GM21576 (cell line): ENCODE results near the gene BCL2L11.

ENCODE experiments used
- ATAC-seq: cut with Tn5 transposase; IDR thresholded peaks from one replicate; pipeline ENCODE4 v1.9.1; 2021; ENCODE audit warnings: mild to moderate bottlenecking, moderate library complexity; ENCODE audit not compliant: unreplicated experiment

BCL2L11 gene

GRCh38 chr2:111117598-111118480 is 2.9 kb upstream of the BCL2L11 start:
- no peak for ATAC-seq

- no peak for ATAC-seq
Measured at GRCh38 chr2:111118481-111118980, 2.2 kb upstream of the BCL2L11 start.

- no peak for ATAC-seq
Measured at GRCh38 chr2:111118981-111119821, 1.5 kb upstream of the BCL2L11 start.

GRCh38 chr2:111119822-111120252 is 877 bp upstream of the BCL2L11 start:
- ATAC-seq = no peak

DNA sequence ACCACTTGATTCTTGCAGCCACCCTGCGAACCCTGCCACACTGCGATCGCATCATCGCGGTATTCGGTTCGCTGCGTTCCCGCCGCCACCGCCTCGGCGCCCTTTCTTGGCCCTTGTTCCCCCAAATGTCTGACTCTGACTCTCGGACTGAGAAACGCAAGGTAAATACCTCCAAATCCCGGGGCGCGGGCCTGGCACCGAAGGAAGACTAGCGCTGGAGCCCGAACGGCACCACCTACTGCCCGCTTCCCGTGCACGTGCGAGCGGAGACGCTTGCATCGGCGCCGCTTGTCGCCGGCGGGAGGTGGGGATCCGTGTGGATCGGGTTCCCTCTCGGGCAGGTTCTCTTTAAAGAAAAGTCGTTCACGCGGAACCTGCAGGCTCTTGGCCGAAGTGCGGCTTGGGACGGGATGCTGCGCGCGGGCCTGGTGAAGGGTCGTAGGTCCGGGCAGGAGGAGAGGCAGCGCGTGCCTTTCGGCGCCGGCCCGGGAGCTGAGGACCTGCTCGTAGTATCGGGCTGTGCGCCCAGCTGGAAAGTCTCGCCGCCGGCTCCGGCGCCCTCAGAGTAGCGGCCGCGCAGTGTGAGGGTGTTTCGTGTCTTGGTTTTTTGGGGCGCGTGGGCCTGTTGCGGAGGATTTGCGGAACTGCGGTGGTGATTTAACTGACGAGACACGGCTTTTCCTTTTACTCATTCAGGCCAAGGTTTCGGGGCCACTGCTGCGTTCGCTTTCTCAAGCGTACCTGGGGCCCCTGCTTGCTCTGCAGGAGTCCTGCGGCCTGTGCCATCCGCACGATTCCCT is 514 bp downstream of the BCL2L11 start:
- ATAC-seq = no peak

DNA sequence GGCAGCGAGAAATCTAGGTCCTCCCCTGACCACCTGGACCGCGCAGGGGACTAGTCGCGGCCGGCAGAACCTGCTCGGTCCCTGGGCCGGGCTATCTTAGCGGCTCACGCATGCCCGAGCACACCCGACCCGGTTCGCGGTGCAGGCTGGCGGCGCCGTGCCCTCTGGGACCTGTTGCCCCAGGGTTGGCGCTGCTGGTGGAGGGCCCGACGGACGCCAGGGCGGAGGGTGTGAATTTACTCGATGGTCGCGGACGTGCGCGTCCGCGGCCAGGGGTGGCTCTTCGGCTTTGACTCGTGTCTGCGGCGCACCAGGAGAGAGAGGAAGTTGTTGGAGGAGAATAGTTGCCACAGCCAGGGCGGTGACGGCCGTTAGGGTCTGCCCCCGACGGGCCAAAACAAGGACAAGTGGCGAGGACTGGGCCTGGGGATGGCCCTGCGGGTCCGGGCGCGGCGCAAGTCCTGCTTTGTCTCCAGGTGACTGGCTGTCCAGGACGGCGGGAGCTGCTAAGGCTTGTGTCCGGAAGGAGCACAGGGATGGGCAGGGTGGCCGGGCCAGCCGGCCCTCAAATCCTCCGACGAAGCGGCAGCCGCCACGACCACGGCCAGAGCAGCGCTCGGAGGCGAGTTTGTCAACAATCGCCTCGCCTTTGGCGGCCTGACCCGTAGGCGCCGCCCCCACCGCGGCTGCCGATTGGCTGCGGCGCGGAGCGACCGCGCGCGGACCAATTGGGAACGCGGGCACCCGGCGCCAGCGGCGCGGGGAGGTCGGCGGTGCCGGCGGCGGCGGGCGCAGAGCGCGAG is 1.3 kb downstream of the BCL2L11 start:
- peak; percentile 40 for ATAC-seq

DNA sequence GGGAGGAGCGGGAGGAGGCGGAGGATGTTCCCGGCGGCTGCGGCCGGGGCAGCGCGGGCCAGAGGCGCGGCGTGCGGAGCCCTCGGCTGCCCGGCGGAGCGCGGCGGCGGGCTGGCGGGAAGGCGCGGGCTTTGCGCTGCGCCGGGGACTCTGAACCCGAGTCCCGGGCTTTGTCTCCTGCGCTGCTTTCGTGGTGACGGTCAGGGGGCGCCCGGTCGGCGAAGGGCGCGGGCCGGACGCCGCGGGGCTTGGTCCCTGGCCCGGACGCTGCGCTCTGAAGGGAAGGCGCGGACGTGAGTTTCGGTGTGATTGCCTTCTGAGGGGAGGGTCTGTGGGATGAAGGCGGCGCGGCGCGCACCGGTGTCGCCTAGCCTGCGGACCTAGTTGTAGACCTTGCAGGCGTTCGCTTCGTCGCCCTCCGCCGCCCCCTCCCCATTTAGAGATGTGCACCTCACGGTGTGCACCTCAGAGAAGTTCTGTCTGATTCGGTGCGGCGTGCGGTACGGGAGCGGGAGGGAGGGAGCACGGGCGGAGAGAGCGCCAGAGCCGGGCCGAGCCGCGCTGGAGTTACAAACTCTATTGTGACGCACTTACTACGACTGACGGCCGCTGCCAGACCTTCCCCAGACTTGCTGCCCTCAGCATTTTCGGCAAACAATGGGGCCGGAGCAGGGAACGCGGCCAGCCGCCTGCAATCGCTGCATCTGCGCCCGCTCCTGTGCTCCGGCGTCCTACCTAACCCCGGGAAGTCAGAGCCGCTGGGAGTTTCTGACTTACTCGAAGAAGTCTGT is 2.1 kb downstream of the BCL2L11 start:
- ATAC-seq = no peak

GRCh38 chr2:111123751-111124150 is 3.0 kb downstream of the BCL2L11 start:
- no peak for ATAC-seq

DNA sequence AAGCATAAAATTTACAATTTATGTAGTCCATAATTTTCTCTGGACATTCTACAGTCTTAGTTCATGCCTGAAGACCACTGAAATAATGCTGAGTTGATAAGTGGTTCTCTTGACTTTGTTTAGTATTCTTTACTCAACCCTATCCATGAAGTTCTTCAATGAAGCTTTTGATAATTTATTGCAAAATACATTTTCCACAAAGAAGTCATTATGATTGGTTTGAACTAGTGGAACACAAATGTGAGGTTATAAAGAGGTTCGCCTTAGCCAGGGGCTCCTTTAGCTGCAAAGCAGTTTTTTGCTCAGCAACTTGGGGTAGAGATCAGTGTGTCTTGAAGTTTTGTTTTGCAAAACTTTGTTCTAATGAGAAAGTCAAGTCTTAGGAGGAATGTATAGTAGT is 5.9 kb downstream of the BCL2L11 start:
- ATAC-seq = no peak

DNA sequence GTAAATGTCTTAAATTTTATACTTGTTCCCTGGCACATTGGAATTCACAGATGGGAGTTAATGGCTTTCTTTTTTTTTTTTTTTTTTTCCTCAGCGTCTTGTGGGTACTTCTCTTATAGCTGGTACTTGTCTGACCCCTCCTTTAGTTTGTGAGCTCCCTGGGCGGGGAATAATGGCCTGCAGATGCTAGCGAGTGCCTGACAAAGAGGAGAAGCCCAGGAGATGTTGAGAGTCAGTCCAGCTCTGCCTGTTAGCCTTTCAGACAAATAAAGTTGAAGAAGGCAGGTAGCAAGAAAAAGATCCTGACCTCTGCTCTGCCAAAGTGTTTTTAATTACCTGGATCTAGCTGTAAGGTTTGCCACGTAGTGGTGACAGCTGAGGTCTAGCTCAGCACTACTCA is 6.6 kb downstream of the BCL2L11 start:
- no peak for ATAC-seq

GRCh38 chr2:111128096-111128495 is 7.4 kb downstream of the BCL2L11 start:
- ATAC-seq = no peak

GRCh38 chr2:111133603-111134002 is 12.9 kb downstream of the BCL2L11 start:
- no peak for ATAC-seq

DNA sequence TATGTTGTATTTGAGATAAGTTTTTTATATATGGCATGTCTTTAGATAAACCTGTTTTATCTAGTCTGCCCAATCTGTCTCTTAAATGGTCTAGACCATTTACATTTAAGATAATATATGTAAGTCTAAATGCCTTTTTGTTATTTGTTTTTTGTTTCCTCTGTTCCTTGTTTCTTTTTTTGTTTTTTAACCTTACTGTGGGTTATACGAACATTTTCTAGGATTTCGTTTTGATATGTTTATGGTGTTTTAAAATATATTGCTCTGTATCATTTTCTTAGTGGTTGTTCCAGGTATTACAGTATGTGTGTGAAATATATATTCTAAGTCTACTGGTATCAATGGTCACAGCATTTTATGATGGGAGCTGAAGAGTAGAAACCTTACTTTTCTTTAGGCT is 13.3 kb downstream of the BCL2L11 start:
- no peak for ATAC-seq

DNA sequence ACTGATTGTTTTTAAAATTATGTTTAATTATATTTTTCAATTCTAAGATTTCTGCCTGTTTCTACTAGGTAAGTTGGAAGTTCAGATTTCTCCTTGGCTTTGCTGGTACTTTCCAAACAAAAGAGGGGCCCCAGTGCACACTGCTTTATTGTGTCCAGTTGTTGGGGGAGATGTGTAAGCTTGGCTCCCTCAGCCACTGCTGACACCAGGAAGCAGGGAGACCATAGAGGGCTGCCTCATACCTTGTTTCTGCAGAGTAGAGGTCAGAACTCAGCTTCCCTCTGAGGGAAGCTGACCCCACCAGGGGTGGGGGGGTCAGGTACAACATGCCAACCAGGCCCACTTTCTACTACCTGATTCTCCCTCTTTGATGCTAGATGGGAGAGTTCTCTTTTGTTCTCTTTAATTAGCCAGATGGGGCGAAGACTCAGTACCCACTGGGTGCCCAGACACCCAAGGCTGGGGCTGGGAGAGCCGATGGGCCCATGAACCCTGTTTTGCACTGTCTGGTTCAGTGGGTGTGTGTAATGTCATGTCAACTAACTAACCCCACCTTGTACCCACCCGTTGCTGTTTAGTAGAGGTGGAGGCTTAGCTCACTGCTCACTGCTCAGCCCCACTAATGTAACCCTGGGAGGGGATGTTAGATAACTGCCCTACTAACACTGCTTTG is 14.7 kb downstream of the BCL2L11 start:
- no peak for ATAC-seq

DNA sequence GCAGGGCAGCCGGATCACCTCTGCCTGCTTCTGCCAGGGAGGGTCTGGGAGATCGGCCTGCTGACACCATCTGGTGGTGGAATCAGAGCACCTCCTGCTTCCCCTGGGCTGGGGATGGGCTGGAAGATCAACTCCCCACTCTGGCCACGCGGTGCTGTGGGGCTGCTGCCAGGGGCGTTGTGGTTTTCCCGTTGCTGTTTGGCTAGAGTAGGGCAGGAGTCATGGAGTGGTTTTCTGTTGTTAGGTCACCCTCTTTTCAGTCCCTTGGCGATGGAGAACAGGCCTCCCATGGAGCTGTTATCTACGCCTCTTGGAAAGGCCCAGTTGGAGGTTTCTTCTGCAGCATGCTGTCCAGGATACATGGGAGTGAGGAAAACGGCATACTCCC is 15.2 kb downstream of the BCL2L11 start:
- ATAC-seq = no peak

GRCh38 chr2:111138839-111139238 is 18.1 kb downstream of the BCL2L11 start:
- ATAC-seq = no peak

- ATAC-seq = no peak
Measured at GRCh38 chr2:111139637-111140317, 19.1 kb downstream of the BCL2L11 start.

DNA sequence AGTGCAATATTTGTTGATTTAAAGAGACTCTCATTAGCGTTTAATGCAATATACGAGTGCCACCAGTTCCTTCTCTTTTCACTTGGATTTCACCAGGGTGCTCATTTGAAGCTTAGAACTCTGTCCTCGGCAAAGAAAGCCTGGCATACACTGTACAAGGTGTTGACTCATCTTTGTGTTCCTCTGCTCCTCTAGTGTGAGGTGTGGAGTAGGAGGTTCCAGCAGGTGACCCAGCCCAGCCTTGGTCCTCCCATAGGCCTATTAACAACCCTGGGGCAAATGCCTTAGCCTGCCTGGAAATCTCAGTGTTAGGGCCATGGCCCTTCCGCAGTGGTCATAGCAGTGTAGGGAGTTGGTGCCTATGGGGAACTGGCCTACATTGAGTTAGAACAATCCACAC is 20.1 kb downstream of the BCL2L11 start:
- no peak for ATAC-seq
